Vagina (tissue), 2 donors: ENCODE data around the gene TLE4. TPM values are rescaled to one million over a fixed set of nuclear protein-coding genes. Genes with fewer than 3 reads are reported as not detected.

ENCODE experiments used
- DNase-seq, 2 donors: peaks; one replicate each; pipeline ENCODE4 v3.0.0-alpha.2; 2017; ENCODE audit errors: extremely low spot score in 2 of 2
- H3K27ac ChIP-seq: fragments of 200-600 bp; sonication (generic); one replicate; pipeline ENCODE4 v1.5.1; 2019
- H3K27me3 ChIP-seq: fragments of 200-600 bp; sonication (generic); one replicate; pipeline ENCODE4 v1.5.1; 2019
- H3K36me3 ChIP-seq, 2 donors: fragments of 200-600 bp; sonication (generic); one replicate each; pipeline ENCODE4 v1.5.1; 2017 to 2019
- H3K4me1 ChIP-seq: fragments of 200-600 bp; sonication (generic); one replicate; pipeline ENCODE4 v1.5.1; 2019
- H3K4me3 ChIP-seq, 2 donors: fragments of 200-600 bp; sonication (generic); 1 replicate in 1 of 2; 2 replicates in 1 of 2; pipeline ENCODE4 v1.5.1; 2016 to 2019
- H3K9me3 ChIP-seq: fragments of 200-600 bp; sonication (generic); one replicate; pipeline ENCODE4 v1.5.1; 2019
- CTCF ChIP-seq, 3 experiments: fragments of 450-650 bp in 2 of 3; fragments of 200-600 bp in 1 of 3; sonication (generic) in 1 of 3; IDR thresholded peaks; one replicate each; pipeline ENCODE4 v1.5.1; 2017 to 2019; ENCODE audit warnings: antibody characterized with exemption in 3 of 3, mild to moderate bottlenecking in 2 of 3, moderate library complexity in 2 of 3
- POLR2A ChIP-seq, 2 donors: fragments of 450-650 bp; IDR thresholded peaks; one replicate each; pipeline ENCODE4 v1.6.1; 2017; ENCODE audit warnings: antibody characterized with exemption in 2 of 2, mild to moderate bottlenecking in 2 of 2, moderate library complexity in 2 of 2
- POLR2AphosphoS5 ChIP-seq, 2 donors: sonication (generic); formaldehyde crosslinking; IDR thresholded peaks; one replicate each; pipeline ENCODE4 v1.9.0; 2017; ENCODE audit warnings: antibody characterized with exemption in 2 of 2, mild to moderate bottlenecking in 2 of 2, low read depth in 1 of 2; ENCODE audit not compliant: insufficient read depth in 1 of 2
- intact Hi-C: fragments of 100-400 bp; cut with DNase I; formaldehyde crosslinking; loops from one replicate; pipeline ENCODE4 v1.15.1; 2023
- total RNA-seq: library from RNA; depleted of rRNA; stranded (reverse); fragments of >200 nt; gene quantifications from one replicate; pipeline ENCODE4 v1.2.3, GENCODE V29; 2016

TLE4 gene
- total RNA-seq, 1 donor from 2014 or later = 49.8 TPM

GRCh38 chr9:79707589-79707988 lies 135.8 kb downstream of the TLE4 start:
- Histone ChIP-seq H3K36me3 (peaks cover 0 to 19% of the 10 kb centered on the region in 2 donors), H3K4me1 (no peaks in the 10 kb centered on the region), H3K4me3 (no peak overlapping the region), H3K9me3 (no peaks in the 10 kb centered on the region), H3K27ac (no peak overlapping the region), H3K27me3 (no peaks in the 10 kb centered on the region)
- no peak for DNase-seq
- TF ChIP-seq POLR2A (IDR thresholded peaks at IDR 0.05) (no peak), CTCF (IDR thresholded peaks at IDR 0.05) (no peak), POLR2AphosphoS5 (IDR thresholded peaks at IDR 0.05; ENCODE audit: insufficient read depth in 1 of 2, low read depth in 1 of 2) (no peak)
- intact Hi-C loops = no loop called here

- no peak for DNase-seq
- no peaks in the 10 kb centered on the region for H3K4me1 ChIP-seq
- intact Hi-C loops = no loop called here
- TF ChIP-seq CTCF (IDR thresholded peaks at IDR 0.05) (no peak), POLR2A (IDR thresholded peaks at IDR 0.05) (no peak), POLR2AphosphoS5 (IDR thresholded peaks at IDR 0.05; ENCODE audit: insufficient read depth in 1 of 2, low read depth in 1 of 2) (no peak)
- no peaks in the 10 kb centered on the region for H3K27me3 ChIP-seq
- no peaks in the 10 kb centered on the region for H3K9me3 ChIP-seq
- no peak overlapping the region for H3K4me3 ChIP-seq
- H3K27ac ChIP-seq = no peak overlapping the region
- peaks cover 0 to 19% of the 10 kb centered on the region in 2 donors for H3K36me3 ChIP-seq
Measured at GRCh38 chr9:79708541-79708940, 136.8 kb downstream of the TLE4 start.

- DNase-seq = no peak
- Histone ChIP-seq H3K27me3 (no peaks in the 10 kb centered on the region), H3K9me3 (no peaks in the 10 kb centered on the region), H3K27ac (no peak overlapping the region), H3K4me3 (no peak overlapping the region), H3K36me3 (peaks cover 0 to 21% of the 10 kb centered on the region in 2 donors), H3K4me1 (no peaks in the 10 kb centered on the region)
- intact Hi-C loops = no loop called here
- TF ChIP-seq CTCF (IDR thresholded peaks at IDR 0.05) (no peak), POLR2A (IDR thresholded peaks at IDR 0.05) (no peak), POLR2AphosphoS5 (IDR thresholded peaks at IDR 0.05; ENCODE audit: insufficient read depth in 1 of 2, low read depth in 1 of 2) (no peak)
Measured at GRCh38 chr9:79709743-79710674, 138.2 kb downstream of the TLE4 start.

- intact Hi-C loops = no loop called here
- Histone ChIP-seq H3K36me3 (peaks cover 0 to 39% of the 10 kb centered on the region in 2 donors), H3K4me3 (no peak overlapping the region)
Measured at GRCh38 chr9:79711874-79712273, 140.1 kb downstream of the TLE4 start.

More at GRCh38 chr9:79711874-79712273, 140.1 kb downstream of the TLE4 start:
- Histone ChIP-seq H3K4me1 (no peaks in the 10 kb centered on the region), H3K27ac (no peak overlapping the region), H3K27me3 (no peaks in the 10 kb centered on the region), H3K9me3 (no peaks in the 10 kb centered on the region)
- TF ChIP-seq POLR2A (IDR thresholded peaks at IDR 0.05) (no peak), POLR2AphosphoS5 (IDR thresholded peaks at IDR 0.05; ENCODE audit: insufficient read depth in 1 of 2, low read depth in 1 of 2) (no peak), CTCF (IDR thresholded peaks at IDR 0.05) (no peak)
- DNase-seq = no peak
